Progenitor cell of endocrine pancreas (in vitro differentiated cells): ENCODE measurements around the gene TNFRSF14. TPM values are rescaled to one million over a fixed set of nuclear protein-coding genes. Genes with fewer than 3 reads are reported as not detected.

Source experiments
- DNase-seq: peaks from one replicate; pipeline ENCODE4 v3.0.0; 2021; ENCODE audit warnings: low spot score; ENCODE audit not compliant: unreplicated experiment
- H3K27ac Mint-ChIP-seq: 2 replicates; pipeline ENCODE4 v1.8.0; 2021; ENCODE audit warnings: mild to moderate bottlenecking, moderate library complexity, mixed read lengths
- H3K27me3 Mint-ChIP-seq: 2 replicates; pipeline ENCODE4 v1.8.0; 2021; ENCODE audit warnings: mixed read lengths
- H3K36me3 Mint-ChIP-seq: 2 replicates; pipeline ENCODE4 v1.8.0; 2022; ENCODE audit warnings: mixed read lengths; ENCODE audit not compliant: insufficient read depth
- H3K4me1 Mint-ChIP-seq: 2 replicates; pipeline ENCODE4 v1.8.0; 2021; ENCODE audit warnings: low read depth, mixed read lengths
- H3K4me3 Mint-ChIP-seq: 2 replicates; pipeline ENCODE4 v1.8.0; 2021; ENCODE audit warnings: low read depth, mild to moderate bottlenecking, moderate library complexity, mixed read lengths
- H3K9me3 Mint-ChIP-seq: 2 replicates; pipeline ENCODE4 v1.8.0; 2021; ENCODE audit warnings: low read depth, mixed read lengths
- total RNA-seq: library from RNA; stranded (reverse); gene quantifications from 2 replicates; pipeline ENCODE4 v1.2.1, GENCODE V29; 2021
- TF ChIP-seq, protein P1 (sequence below): fragments of 200-600 bp; sonication (generic); IDR thresholded peaks from one replicate; pipeline ENCODE4 v1.5.0; 2021; ENCODE audit warnings: antibody characterized with exemption, mild to moderate bottlenecking; ENCODE audit not compliant: unreplicated experiment

Gene TNFRSF14
- total RNA-seq, 1 donor from 2014 or later, result 0.41 TPM

DNA sequence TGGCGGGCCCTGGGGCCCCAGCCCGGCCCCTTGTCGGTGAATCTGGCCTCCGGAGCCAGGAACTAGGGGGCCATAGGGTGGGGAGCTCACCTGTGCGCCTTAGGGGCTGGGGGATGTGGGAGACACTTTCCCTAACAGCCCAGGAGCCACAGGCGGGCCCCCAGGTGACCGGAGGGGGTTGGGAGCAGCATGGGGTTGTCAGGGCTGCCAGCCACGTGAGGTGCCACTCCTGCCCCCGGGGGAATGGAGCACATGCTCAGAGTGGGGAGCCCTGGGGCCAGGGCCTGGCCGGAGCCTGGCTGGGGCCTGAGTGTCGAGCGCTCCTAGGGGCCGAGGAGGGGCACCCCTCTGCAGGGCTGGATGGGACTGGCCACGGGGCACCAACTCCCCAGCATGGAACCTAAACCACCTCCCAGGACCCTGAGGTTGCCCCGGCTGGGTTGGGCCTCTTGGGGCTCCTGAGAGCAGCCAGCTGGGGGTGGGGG lies 50.3 kb downstream of the TNFRSF14 start:
- no peak overlapping the region for H3K27ac Mint-ChIP-seq
- H3K4me3 Mint-ChIP-seq, result no peak overlapping the region
- H3K36me3 Mint-ChIP-seq, result no peaks in the 10 kb centered on the region
- TF ChIP-seq, protein P1, sequence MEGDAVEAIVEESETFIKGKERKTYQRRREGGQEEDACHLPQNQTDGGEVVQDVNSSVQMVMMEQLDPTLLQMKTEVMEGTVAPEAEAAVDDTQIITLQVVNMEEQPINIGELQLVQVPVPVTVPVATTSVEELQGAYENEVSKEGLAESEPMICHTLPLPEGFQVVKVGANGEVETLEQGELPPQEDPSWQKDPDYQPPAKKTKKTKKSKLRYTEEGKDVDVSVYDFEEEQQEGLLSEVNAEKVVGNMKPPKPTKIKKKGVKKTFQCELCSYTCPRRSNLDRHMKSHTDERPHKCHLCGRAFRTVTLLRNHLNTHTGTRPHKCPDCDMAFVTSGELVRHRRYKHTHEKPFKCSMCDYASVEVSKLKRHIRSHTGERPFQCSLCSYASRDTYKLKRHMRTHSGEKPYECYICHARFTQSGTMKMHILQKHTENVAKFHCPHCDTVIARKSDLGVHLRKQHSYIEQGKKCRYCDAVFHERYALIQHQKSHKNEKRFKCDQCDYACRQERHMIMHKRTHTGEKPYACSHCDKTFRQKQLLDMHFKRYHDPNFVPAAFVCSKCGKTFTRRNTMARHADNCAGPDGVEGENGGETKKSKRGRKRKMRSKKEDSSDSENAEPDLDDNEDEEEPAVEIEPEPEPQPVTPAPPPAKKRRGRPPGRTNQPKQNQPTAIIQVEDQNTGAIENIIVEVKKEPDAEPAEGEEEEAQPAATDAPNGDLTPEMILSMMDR, result no peak
- peaks cover 15% of the 10 kb centered on the region for H3K27me3 Mint-ChIP-seq
- H3K4me1 Mint-ChIP-seq, result peaks cover under 1% of the 10 kb centered on the region
- no peaks in the 10 kb centered on the region for H3K9me3 Mint-ChIP-seq
- DNase-seq, result no peak

DNA sequence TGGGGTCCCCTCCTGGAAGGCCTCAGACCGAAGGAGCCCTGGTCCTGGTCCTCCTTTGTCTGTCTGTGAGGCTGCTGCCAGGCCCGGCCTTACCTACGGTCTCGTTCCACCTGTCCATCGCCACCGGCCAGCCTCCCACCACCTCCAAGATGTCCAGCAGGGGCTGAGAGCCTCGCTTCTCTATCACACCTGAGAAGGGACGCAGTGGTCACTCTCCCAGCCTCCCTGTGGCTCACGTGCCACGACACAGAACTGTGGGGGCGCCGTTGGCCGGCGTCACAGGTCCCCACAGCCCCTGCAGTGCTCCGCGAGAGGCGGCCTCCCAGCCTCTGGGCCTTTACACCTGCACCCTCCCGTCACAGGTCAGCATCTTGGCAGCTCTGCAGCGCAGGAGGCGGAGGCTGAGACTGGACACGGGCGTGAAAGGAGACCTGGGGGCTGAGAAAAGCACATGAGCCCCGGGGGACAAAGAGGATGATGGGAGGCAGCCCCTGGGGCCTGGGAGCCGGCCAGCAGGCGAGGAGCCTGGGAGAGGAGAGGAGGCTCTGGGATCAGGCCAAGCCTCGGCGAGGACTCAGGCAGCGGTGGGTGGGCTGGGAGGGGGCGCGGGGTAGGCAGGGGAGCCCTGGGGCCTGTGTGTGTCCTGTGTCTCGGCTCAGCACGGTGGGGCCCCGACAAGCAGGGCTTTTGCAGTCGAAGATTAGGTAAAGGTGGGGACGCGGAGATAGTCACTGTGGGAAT lies 50.9 kb downstream of the TNFRSF14 start:
- H3K36me3 Mint-ChIP-seq, result no peaks in the 10 kb centered on the region
- TF ChIP-seq, protein P1, result no peak
- H3K9me3 Mint-ChIP-seq, result no peaks in the 10 kb centered on the region
- H3K27me3 Mint-ChIP-seq, result peaks cover 9% of the 10 kb centered on the region
- H3K4me1 Mint-ChIP-seq, result no peaks in the 10 kb centered on the region
- H3K27ac Mint-ChIP-seq, result no peak overlapping the region
- no peak for DNase-seq
- H3K4me3 Mint-ChIP-seq, result no peak overlapping the region

DNA sequence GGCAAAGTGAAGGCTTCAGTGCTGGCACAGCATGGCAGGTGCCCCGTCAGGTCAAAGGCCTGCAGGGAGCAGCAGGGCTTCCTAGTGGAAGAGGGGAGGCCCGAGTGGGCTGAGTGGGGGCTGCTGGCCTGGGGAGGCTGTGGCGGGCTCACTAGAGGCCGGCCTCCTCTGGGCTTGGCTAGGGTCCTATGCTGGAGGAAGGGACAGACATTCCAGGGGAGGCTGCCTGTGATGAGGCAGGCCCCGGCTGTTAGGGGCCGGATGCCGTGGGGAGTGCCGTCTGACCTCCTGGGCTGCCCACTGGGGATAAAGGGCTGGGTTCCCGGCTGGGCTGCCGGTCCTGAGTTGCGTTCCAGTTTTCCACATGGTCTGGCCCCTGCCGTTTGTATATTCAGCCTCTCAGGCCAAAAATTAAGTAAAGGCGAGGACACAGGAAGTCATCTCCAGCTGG lies 51.5 kb downstream of the TNFRSF14 start:
- no peak for DNase-seq
- TF ChIP-seq, protein P1, result no peak
- H3K4me3 Mint-ChIP-seq, result no peak overlapping the region
- H3K27me3 Mint-ChIP-seq, result peaks cover 2% of the 10 kb centered on the region
- no peaks in the 10 kb centered on the region for H3K4me1 Mint-ChIP-seq
- no peaks in the 10 kb centered on the region for H3K36me3 Mint-ChIP-seq
- no peak overlapping the region for H3K27ac Mint-ChIP-seq
- no peaks in the 10 kb centered on the region for H3K9me3 Mint-ChIP-seq

DNA sequence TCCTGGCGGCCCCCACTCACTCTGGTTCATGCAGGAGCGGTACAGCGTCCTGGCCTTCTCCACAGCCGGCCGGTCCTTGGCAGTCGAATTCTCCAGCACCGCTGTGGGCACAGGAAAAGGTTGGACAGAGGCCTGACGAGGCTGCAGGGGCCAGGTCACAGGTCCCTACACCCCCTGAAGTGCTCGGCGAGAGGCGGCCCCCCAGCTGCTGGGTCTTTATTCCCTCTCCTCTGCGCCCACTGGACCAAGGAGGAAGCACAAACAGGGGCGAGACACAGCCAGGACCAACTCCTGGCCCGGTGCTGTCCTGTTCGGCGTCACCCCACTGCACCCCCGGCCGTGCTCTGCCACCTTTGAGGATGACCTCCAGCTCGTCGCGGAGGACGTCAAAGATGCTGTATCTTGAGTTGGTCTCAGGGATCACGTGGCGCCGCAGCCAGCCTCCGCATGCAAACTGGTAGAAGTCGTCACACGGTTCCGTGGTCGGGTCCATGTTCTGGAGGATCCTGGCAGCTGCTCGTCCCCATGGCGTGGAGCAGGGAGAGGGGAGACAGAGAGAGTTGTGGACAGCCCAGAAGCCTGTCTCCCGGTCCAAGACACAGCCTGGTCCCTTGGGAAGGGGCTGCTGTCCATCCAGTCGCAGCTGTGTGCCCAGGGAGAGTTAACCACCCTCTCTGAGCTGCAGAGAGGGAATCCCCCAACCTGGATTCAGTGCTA lies 53.3 kb downstream of the TNFRSF14 start:
- no peaks in the 10 kb centered on the region for H3K4me1 Mint-ChIP-seq
- H3K36me3 Mint-ChIP-seq, result no peaks in the 10 kb centered on the region
- TF ChIP-seq, protein P1, result no peak
- no peak overlapping the region for H3K4me3 Mint-ChIP-seq
- H3K9me3 Mint-ChIP-seq, result peaks cover 8% of the 10 kb centered on the region
- DNase-seq, result peak; percentile 9
- H3K27ac Mint-ChIP-seq, result no peak overlapping the region
- H3K27me3 Mint-ChIP-seq, result peaks cover 12% of the 10 kb centered on the region
